Endothelial cell of umbilical vein (primary cell): ENCODE measurements around the gene NPAS1. TPM values are rescaled to one million over a fixed set of nuclear protein-coding genes. Genes with fewer than 3 reads are reported as not detected.

ENCODE experiments used
- BruUV-seq: library from RNA; stranded (reverse); fragments of 400-500 nt; replicated peaks from 2 replicates; lab custom pipeline; 2021; lab: Mats Ljungman, UMichigan
- CTCF ChIA-PET: fragments of 300-600, 350-600 bp; sonication (Branson Sonifier 250); formaldehyde crosslinking; loops from one replicate; lab custom pipeline; 2021; ENCODE audit warnings: antibody characterized with exemption, inconsistent platforms; lab: Charles Lee
- POLR2A ChIA-PET: fragments of 300-600, 350-600 bp; sonication (Branson Sonifier 250); formaldehyde crosslinking; loops from one replicate; lab custom pipeline; 2021; ENCODE audit warnings: antibody characterized with exemption, inconsistent platforms; lab: Charles Lee
- DNase-seq: peaks from one replicate; pipeline ENCODE4 v3.0.0-alpha.2; 2011; ENCODE audit warnings: low read depth, low spot score
- FAIRE-seq: peaks from 2 replicates; lab custom pipeline; 2011; peaks lifted over from hg19 to GRCh38; lab: Jason Lieb, UNC
- H2AFZ ChIP-seq: 2 replicates; pipeline ENCODE4 v1.6.0; 2012; ENCODE audit warnings: low read depth, low read length, control low read depth, inconsistent platforms
- H3K27ac ChIP-seq: 2 replicates; pipeline ENCODE4 v1.5.1; 2011; ENCODE audit warnings: low read depth, mild to moderate bottlenecking, control low read depth, low read length, moderate library complexity; ENCODE audit not compliant: insufficient read depth
- H3K27me3 ChIP-seq, 2 experiments: 2 replicates each; pipeline versions ENCODE4 v1.6.0 to v1.6.1; 2011; ENCODE audit warnings: low read length in 2 of 2, mixed read lengths in 1 of 2; ENCODE audit not compliant: control insufficient read depth in 2 of 2, insufficient read depth in 2 of 2
- H3K36me3 ChIP-seq, 2 experiments: 2 replicates in 1 of 2; 3 replicates in 1 of 2; pipeline ENCODE4 v1.5.1; 2011; ENCODE audit warnings: low read length in 2 of 2, mild to moderate bottlenecking in 1 of 2, moderate library complexity in 1 of 2; ENCODE audit not compliant: control insufficient read depth in 2 of 2, insufficient read depth in 2 of 2; ENCODE audit errors: extremely low read depth in 1 of 2
- H3K4me1 ChIP-seq: 3 replicates; pipeline ENCODE4 v1.5.1; 2011; ENCODE audit warnings: mild to moderate bottlenecking, low read length; ENCODE audit not compliant: control insufficient read depth, insufficient read depth; ENCODE audit errors: extremely low read depth
- H3K4me2 ChIP-seq: 2 replicates; pipeline ENCODE4 v1.6.1; 2011; ENCODE audit warnings: low read length, control low read depth, mixed read lengths; ENCODE audit not compliant: insufficient read depth
- H3K4me3 ChIP-seq, 3 experiments: fragments of 200-600 bp in 1 of 3; sonication (generic), shearing (Covaris generic) in 1 of 3; replicated peaks in 1 of 3; 2 replicates each; pipeline ENCODE4 v1.5.1; 2011 to 2016; ENCODE audit warnings: control low read depth in 3 of 3, low read length in 3 of 3, mild to moderate bottlenecking in 2 of 3, inconsistent platforms in 1 of 3, low read depth in 1 of 3, moderate library complexity in 1 of 3; ENCODE audit not compliant: insufficient read depth in 1 of 3
- H3K79me2 ChIP-seq: 2 replicates; pipeline ENCODE4 v1.6.0; 2012; ENCODE audit warnings: low read length, inconsistent platforms; ENCODE audit not compliant: control insufficient read depth, insufficient read depth
- H3K9ac ChIP-seq: replicated peaks from 2 replicates; pipeline ENCODE3; 2011; ENCODE audit warnings: low read length, control low read depth; ENCODE audit not compliant: insufficient read depth; ENCODE audit errors: extremely low read depth
- H3K9me1 ChIP-seq: replicated peaks from 3 replicates; pipeline ENCODE4 v1.6.0; 2011; ENCODE audit warnings: mild to moderate bottlenecking, low read length; ENCODE audit not compliant: control insufficient read depth, insufficient read depth; ENCODE audit errors: extremely low read depth
- H3K9me3 ChIP-seq: replicated peaks from 2 replicates; pipeline ENCODE4 v1.5.1; 2012; ENCODE audit warnings: low read length, inconsistent platforms; ENCODE audit not compliant: control insufficient read depth, insufficient read depth
- H4K20me1 ChIP-seq: replicated peaks from 2 replicates; pipeline ENCODE3; 2011; ENCODE audit warnings: mild to moderate bottlenecking, low read length; ENCODE audit not compliant: control insufficient read depth, insufficient read depth; ENCODE audit errors: extremely low read depth
- FOS ChIP-seq: IDR thresholded peaks from 2 replicates; pipeline ENCODE4 v1.6.1; 2011; ENCODE audit warnings: mild to moderate bottlenecking, low read length, moderate library complexity, borderline replicate concordance; ENCODE audit not compliant: insufficient read depth
- GATA2 ChIP-seq: IDR thresholded peaks from 2 replicates; pipeline ENCODE4 v1.7.0; 2011; ENCODE audit warnings: low read depth, mild to moderate bottlenecking, moderate library complexity, mixed read lengths, low read length; ENCODE audit not compliant: insufficient read length, insufficient read depth
- MYC ChIP-seq: IDR thresholded peaks from one replicate; pipeline ENCODE4 v1.6.1; 2011; ENCODE audit warnings: mild to moderate bottlenecking, low read depth, low read length
- dilution Hi-C: fragments of 300-500 bp; cut with MboI; formaldehyde crosslinking; loops from one replicate; pipeline ENCODE4 v1.15.0; 2019; ENCODE audit warnings: low sequenced_read_pairs; ENCODE audit not compliant: extremely low pct_ligation_motif_present
- intact Hi-C: fragments of 100-400 bp; cut with micrococcal nuclease; formaldehyde crosslinking; loops from one replicate; pipeline ENCODE4 v1.10.0; 2022
- polyA plus RNA-seq, 4 experiments: library from polyadenylated mRNA; depleted of rRNA in 3 of 4; stranded (reverse) in 3 of 4; unstranded in 1 of 4; fragments of >200 nt; gene quantifications; 2 replicates each; pipeline versions ENCODE4 v1.2.1 to v1.2.3, GENCODE V29; 2011 to 2012; ENCODE audit warnings: missing spikeins in 1 of 4
- total RNA-seq: library from RNA; stranded (reverse); gene quantifications from 2 replicates; pipeline ENCODE4 v1.2.3, GENCODE V29; 2021

NPAS1 gene
- total and polyA plus RNA-seq, 2 donors (not counting 3 experiments of a cell fraction or from before 2014, with no cell fraction given) = 0.18 to 0.62 TPM

- no TSS peak for BruUV-seq
- POLR2A ChIA-PET = interaction anchor here (1.4 kb wide), 1 partner anchor 32 kb away, joined by 5 read pairs; the partner anchor contains the start of gene ZC3H4
- intact Hi-C loops = no loop called here
- H3K4me1 ChIP-seq = no peaks in the 10 kb centered on the region
- no peaks in the 10 kb centered on the region for H3K27me3 ChIP-seq
- no peak overlapping the region for H3K27ac ChIP-seq
- TF ChIP-seq FOS = no peak
- TF ChIP-seq MYC = no peak
- no peaks in the 10 kb centered on the region for H4K20me1 ChIP-seq
- no peak overlapping the region for H3K9ac ChIP-seq
- dilution Hi-C loops = no loop called here
- peaks cover 18 to 49% of the 10 kb centered on the region in 2 experiments for H3K36me3 ChIP-seq
- FAIRE-seq = no peak
- H3K9me3 ChIP-seq = no peaks in the 10 kb centered on the region
- CTCF ChIA-PET = interaction anchor here (1.3 to 5.3 kb wide), 7 partner anchors 15 to 163 kb away, joined by 3 to 110 read pairs (median 5); no protein-coding TSS in a partner anchor
- peaks cover 1% of the 10 kb centered on the region for H3K79me2 ChIP-seq
- H2AFZ ChIP-seq = no peak overlapping the region
- no peaks in the 10 kb centered on the region for H3K9me1 ChIP-seq
- H3K4me2 ChIP-seq = no peak overlapping the region
- DNase-seq = no peak
- H3K4me3 ChIP-seq = no peak overlapping the region
These were observed 61.5 kb downstream of the NPAS1 start for GRCh38 chr19:47081095-47081494.

GRCh38 chr19:47082493-47082892 is 62.9 kb downstream of the NPAS1 start:
- no TSS peak for BruUV-seq
- Histone ChIP-seq H3K4me2 (no peak overlapping the region), H3K4me1 (no peaks in the 10 kb centered on the region), H3K27me3 (no peaks in the 10 kb centered on the region), H3K9me3 (no peaks in the 10 kb centered on the region), H3K4me3 (no peak overlapping the region), H3K36me3 (peaks cover 16 to 50% of the 10 kb centered on the region in 2 experiments), H4K20me1 (no peaks in the 10 kb centered on the region), H3K9me1 (no peaks in the 10 kb centered on the region), H3K79me2 (no peaks in the 10 kb centered on the region), H2AFZ (no peak overlapping the region), H3K27ac (no peak overlapping the region), H3K9ac (no peak overlapping the region)
- intact Hi-C loops (no loop called here), dilution Hi-C loops (no loop called here)
- CTCF ChIA-PET = interaction anchor here (1.4 to 5.3 kb wide), 2 partner anchors 44 to 69 kb away, joined by 5 to 110 read pairs; no protein-coding TSS in a partner anchor
- no peak for DNase-seq
- TF ChIP-seq GATA2 = no peak
- POLR2A ChIA-PET = interaction anchor here (0.7 kb wide), 1 partner anchor 1656 kb away, joined by 5 read pairs; no protein-coding TSS in a partner anchor
- FAIRE-seq = no peak
